ENCODE data around the gene MED9. TPM values are rescaled to one million over a fixed set of nuclear protein-coding genes. Genes with fewer than 3 reads are reported as not detected.

The MED9 gene
- total RNA-seq, 2 donors from 2014 or later: 18.4 to 20.5 TPM

GRCh38 chr17:17472333-17472920, 4.4 kb upstream of the MED9 start:
- no peak overlapping the region for H3K27ac Mint-ChIP-seq
- peak overlapping the region; percentile 21 for H3K27ac ChIP-seq (ENCODE audit: low read depth, low read length)

GRCh38 chr17:17474341-17474740, 2.5 kb upstream of the MED9 start:
- Histone ChIP-seq H3K9ac (ENCODE audit: extremely low read depth, low read length, poor library complexity, severe bottlenecking) (no peak overlapping the region), H3K9me3 (ENCODE audit: control insufficient read depth, low read length) (no peaks in the 10 kb centered on the region), H3K4me3 (ENCODE audit: low read length) (no peak overlapping the region), H3K36me3 (ENCODE audit: control insufficient read depth, insufficient read depth, low read length) (peaks cover 6% of the 10 kb centered on the region), H3K4me1 (ENCODE audit: control insufficient read depth, insufficient read depth, low read length) (no peaks in the 10 kb centered on the region), H3K27ac (ENCODE audit: low read depth, low read length) (no peak overlapping the region), H3K27me3 (ENCODE audit: control insufficient read depth, insufficient read depth, low read length, poor library complexity, severe bottlenecking) (peaks cover 7% of the 10 kb centered on the region)
- Mint-ChIP-seq H3K27me3 (ENCODE audit: insufficient read depth) (peaks cover 14% of the 10 kb centered on the region), H3K9me3 (no peaks in the 10 kb centered on the region), H3K4me1 (peaks cover 7% of the 10 kb centered on the region), H3K4me3 (no peak overlapping the region), H3K27ac (no peak overlapping the region), H3K36me3 (ENCODE audit: low read depth) (peaks cover 2% of the 10 kb centered on the region)
- DNase-seq: no peak
- TF ChIP-seq CTCF (conservative IDR thresholded peaks at IDR 0.05): no peak
- WGBS, 2 experiments (ENCODE audit: insufficient coverage in 1 of 2, insufficient read length in 1 of 2): 88 to 94% methylated on average over 6 to 7 of the region's 7 CpGs

More at GRCh38 chr17:17472333-17472920, 4.4 kb upstream of the MED9 start:
- WGBS, 2 experiments (ENCODE audit: insufficient coverage in 1 of 2, insufficient read length in 1 of 2): 81% methylated on average over 7 to 8 of the region's 8 CpGs
- Histone ChIP-seq H3K9me3 (ENCODE audit: control insufficient read depth, low read length) (no peaks in the 10 kb centered on the region), H3K4me1 (ENCODE audit: control insufficient read depth, insufficient read depth, low read length) (no peaks in the 10 kb centered on the region), H3K27me3 (ENCODE audit: control insufficient read depth, insufficient read depth, low read length, poor library complexity, severe bottlenecking) (peaks cover 7% of the 10 kb centered on the region), H3K9ac (ENCODE audit: extremely low read depth, low read length, poor library complexity, severe bottlenecking) (no peak overlapping the region), H3K36me3 (ENCODE audit: control insufficient read depth, insufficient read depth, low read length) (no peaks in the 10 kb centered on the region), H3K4me3 (ENCODE audit: low read length) (no peak overlapping the region)
- H3K9me3 Mint-ChIP-seq: no peaks in the 10 kb centered on the region
- H3K27me3 Mint-ChIP-seq (ENCODE audit: insufficient read depth): peaks cover 15% of the 10 kb centered on the region
- no peak for TF ChIP-seq CTCF (conservative IDR thresholded peaks at IDR 0.05)
- no peaks in the 10 kb centered on the region for H3K36me3 Mint-ChIP-seq (ENCODE audit: low read depth)
- no peak overlapping the region for H3K4me3 Mint-ChIP-seq
- peaks cover 3% of the 10 kb centered on the region for H3K4me1 Mint-ChIP-seq
- DNase-seq: no peak

- Mint-ChIP-seq H3K4me1 (peaks cover 7% of the 10 kb centered on the region), H3K4me3 (no peak overlapping the region), H3K9me3 (no peaks in the 10 kb centered on the region), H3K36me3 (ENCODE audit: low read depth) (peaks cover 23% of the 10 kb centered on the region), H3K27ac (no peak overlapping the region), H3K27me3 (ENCODE audit: insufficient read depth) (peaks cover 5% of the 10 kb centered on the region)
- H3K36me3 ChIP-seq (ENCODE audit: control insufficient read depth, insufficient read depth, low read length): peaks cover 28% of the 10 kb centered on the region
- no peaks in the 10 kb centered on the region for H3K4me1 ChIP-seq (ENCODE audit: control insufficient read depth, insufficient read depth, low read length)
- no peaks in the 10 kb centered on the region for H3K27me3 ChIP-seq (ENCODE audit: control insufficient read depth, insufficient read depth, low read length, poor library complexity, severe bottlenecking)
- no peak overlapping the region for H3K4me3 ChIP-seq (ENCODE audit: low read length)
- no peak overlapping the region for H3K9ac ChIP-seq (ENCODE audit: extremely low read depth, low read length, poor library complexity, severe bottlenecking)
- H3K9me3 ChIP-seq (ENCODE audit: control insufficient read depth, low read length): no peaks in the 10 kb centered on the region
- no peak for DNase-seq
- no peak for TF ChIP-seq CTCF (conservative IDR thresholded peaks at IDR 0.05)
- H3K27ac ChIP-seq (ENCODE audit: low read depth, low read length): no peak overlapping the region
- WGBS, 2 experiments (ENCODE audit: insufficient coverage in 1 of 2, insufficient read length in 1 of 2): 95 to 98% methylated on average over 3 of the region's 3 CpGs
These were observed 2.4 kb downstream of the MED9 start for GRCh38 chr17:17479209-17479608.
